Measurements from ENCODE around the gene EVPL.
"Not testable (repeated sequence)": the region's sequence is repeated elsewhere in the genome, so short reads cannot be mapped to it uniquely, and the experiment has no call there.

Gene EVPL

DNA sequence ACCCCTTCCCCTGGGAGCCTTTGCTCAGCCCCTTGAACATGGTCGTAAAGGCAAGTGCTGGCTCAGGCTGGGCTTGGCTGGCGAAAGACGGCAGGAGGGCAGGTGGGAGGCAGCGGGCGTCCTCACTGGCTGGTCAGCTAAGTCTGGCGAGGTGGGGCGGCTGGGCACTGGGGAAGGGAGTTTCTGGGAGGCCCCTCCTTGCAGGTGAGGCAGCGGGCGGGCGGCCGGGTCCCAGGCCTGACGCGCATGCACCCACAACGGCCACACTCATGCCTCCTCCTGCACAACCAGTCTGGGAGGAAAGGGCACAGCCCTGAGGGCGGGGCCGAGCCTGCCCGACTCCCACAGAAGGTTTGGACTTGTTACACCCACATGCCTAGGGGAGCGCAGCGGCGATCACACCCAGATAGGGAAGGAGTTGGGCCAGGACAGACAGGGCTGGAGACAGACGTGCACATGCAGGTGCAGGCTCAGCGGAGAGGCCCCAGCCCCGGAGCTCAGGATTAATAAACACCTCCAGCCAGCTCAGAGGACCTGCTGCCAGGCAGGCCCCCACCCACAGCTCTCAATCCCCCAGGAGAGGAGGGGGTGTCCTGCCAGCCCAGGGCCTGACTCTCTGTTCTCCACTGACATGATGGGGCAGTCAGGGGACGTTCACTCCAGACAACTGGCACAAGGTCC, at the start of gene EVPL:
EVPL (minus strand) TSS at position 148 of the 681 bp plus-strand sequence; CDS start at position 40, 108 bp downstream.
- DNase-seq = no peak

GRCh38 chr17:76076146-76076764, 49.1 kb upstream of the EVPL start:
- no peak for DNase-seq

DNA sequence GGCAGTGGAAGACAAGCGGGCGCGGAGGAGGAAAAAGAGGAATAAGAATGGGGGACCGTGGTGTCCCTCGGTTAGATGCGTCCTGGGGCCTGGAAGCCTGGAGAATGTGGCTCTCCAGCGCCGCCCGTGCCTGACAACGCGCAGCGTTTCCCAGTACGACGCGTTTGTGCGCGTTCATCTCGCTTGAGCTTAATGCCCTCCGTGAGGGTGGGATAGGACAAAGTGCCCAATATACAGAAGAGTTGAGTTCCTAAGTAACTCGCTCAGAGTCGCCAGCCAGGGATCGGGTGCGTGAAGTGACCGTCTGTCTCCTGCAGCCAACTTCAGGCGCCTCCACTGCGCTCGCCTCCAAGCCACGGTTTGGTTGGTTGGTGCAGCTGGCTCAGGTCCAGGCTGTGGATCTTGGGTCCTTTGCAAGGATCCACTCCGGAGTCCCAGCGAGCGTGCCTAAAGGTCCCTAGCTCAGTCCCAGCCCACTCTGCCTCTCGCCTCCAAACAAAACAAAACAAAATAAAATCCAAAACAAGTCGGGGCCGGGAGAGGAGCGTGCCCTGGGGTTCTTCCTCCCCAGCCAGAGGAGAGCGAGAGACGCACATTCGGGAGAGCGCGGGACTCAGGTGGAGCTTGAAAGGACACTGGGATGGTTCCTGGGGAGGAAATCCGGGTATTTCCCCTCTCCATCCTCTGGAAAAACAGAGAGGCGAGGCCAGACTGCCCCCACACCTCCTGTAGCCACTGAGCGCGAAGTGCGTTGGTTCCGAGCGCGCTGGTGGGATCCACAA, 48.4 kb upstream of the EVPL start:
- DNase-seq = no peak

DNA sequence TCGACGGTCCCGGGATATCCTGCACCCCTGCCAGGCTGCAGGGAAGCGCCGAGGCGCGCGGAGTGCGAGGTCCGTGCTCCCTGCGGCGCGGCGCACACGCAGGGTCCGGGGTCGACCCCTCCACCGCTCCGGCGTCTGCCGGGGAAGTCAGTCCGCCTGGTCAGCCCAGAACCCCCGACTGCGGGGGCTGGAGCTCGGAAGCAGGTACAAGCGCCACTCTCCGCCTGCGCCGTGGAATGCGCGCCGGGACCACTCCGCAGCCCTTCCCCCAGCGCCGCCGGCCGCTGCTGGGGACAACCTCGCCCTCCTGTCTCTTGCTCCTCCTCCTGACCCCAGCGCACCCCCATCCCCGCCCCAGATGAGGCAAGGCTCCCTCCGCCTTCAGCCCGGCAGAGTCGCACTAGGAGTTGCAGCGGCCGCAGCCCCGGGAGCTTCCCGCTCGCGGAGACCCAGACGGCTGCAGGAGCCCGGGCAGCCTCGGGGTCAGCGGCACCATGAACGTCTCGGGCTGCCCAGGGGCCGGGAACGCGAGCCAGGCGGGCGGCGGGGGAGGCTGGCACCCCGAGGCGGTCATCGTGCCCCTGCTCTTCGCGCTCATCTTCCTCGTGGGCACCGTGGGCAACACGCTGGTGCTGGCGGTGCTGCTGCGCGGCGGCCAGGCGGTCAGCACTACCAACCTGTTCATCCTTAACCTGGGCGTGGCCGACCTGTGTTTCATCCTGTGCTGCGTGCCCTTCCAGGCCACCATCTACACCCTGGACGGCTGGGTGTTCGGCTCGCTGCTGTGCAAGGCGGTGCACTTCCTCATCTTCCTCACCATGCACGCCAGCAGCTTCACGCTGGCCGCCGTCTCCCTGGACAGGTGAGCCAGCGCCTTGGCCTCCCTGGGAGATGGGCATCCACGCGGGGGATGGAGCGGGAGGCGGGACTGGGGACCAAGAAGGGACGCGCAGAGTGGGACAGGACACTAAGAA, 47.6 kb upstream of the EVPL start, which contains the start of gene GALR2:
GALR2 (plus strand) TSS at position 392 of the 974 bp plus-strand sequence; CDS start at position 495, 103 bp downstream.
- DNase-seq = no peak

DNA sequence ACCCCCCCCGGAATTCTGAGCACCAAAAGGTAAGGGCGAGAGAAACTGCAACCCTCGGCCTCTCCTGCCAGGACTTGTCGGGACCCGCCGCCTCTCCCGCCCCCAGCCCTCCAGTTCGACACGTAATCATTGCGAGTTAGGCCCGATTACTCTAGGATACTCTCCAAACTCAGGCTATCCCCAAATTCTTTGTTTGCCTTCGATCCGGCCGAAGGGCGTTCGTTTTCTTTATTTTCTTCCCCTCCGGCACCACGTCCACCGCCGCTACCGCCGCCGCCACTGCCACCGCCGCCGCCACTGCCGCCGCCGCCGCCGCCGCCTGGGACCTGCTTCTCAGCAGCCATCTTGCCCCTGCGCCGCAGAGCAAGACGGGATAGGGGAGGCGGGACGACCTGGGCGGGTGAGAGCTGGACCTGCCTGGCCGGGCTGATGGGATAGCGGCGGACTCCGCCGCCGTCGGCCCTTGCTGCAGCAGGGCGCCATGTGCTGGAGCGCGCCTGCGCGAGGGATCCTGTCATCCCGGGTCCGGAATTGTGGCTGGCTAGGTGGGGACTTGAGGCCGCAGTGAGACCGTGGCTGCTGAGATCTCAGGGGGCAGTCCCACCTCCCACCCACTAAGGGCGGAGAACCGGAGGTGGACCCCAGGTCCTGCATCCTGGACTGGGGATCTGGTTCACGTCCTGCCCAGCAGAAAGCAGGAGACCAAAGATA, 45.2 kb upstream of the EVPL start, which contains the start of gene SRP68:
SRP68 (minus strand) TSS at position 370 of the 711 bp plus-strand sequence; CDS start at position 344, 26 bp downstream.
- DNase-seq = peak; percentile 93

- peak; percentile 62 for DNase-seq
These were observed 44.5 kb upstream of the EVPL start for GRCh38 chr17:76071531-76072147.

DNA sequence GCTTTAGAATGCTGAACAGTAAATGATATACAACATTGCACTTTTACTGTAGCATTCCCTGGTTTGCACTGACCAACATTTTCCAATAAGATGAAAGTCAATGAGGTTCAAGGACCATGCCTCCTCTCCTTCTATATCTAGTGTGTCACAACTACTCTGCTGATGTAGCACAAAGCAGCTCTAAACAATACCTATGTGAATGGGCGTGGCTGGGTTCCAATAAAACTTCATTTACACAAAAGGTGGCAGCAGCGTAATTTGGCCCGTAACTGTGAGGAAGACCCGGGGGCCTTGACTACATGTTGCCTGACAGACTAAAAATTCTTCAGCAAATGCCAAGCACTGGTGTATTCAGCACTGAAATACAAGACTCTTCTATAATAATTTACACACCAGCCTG, 38.7 kb upstream of the EVPL start:
- DNase-seq = no peak

- DNase-seq = peak; percentile 65
These were observed 36.9 kb upstream of the EVPL start for GRCh38 chr17:76063875-76064546.

- DNase-seq = not testable (repeated sequence)
These were observed 31.2 kb upstream of the EVPL start for GRCh38 chr17:76058264-76058663.

- DNase-seq = no peak
These were observed 29.8 kb upstream of the EVPL start for GRCh38 chr17:76056882-76057281.

- no peak for DNase-seq
These were observed 27.0 kb upstream of the EVPL start for GRCh38 chr17:76054112-76054476.

- no peak for DNase-seq
These were observed 26.4 kb upstream of the EVPL start for GRCh38 chr17:76053246-76054111.

- DNase-seq = no peak
These were observed 24.5 kb upstream of the EVPL start for GRCh38 chr17:76051561-76051960.

GRCh38 chr17:76050538-76051467, 23.7 kb upstream of the EVPL start:
- no peak for DNase-seq

DNA sequence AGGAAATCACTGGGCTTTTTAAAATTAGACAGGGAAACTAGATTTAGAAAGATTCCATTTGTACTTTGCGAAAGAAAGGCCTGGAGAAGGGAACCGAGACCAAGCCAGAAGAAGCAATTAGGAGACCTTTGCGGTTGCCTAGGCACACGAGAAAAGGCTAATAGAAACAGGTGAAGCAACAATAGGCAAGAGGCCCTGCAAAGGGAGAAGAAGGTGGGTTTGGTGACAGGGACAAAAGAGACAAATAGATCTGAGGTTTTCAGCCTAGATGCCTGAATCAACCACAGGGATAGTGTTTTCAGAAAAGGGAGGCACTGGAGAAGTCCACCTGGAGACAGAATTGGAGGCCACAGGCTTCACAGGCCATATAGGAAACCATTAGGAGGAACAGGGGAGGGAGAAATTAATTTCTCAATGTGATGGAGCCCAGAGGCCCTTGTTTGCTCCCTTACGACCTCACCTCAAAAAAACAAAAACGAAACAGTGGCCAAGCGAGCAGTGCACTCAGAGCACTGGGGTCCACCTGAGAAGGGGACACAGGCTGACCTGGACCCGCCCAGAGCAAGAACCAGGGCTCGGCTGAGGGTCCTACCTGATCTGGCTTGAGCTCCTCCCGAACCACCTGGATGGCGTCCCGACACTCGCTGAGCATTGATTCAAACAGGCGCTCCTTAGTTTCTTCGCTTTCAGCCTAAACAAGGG, 22.9 kb upstream of the EVPL start:
- no peak for DNase-seq

DNA sequence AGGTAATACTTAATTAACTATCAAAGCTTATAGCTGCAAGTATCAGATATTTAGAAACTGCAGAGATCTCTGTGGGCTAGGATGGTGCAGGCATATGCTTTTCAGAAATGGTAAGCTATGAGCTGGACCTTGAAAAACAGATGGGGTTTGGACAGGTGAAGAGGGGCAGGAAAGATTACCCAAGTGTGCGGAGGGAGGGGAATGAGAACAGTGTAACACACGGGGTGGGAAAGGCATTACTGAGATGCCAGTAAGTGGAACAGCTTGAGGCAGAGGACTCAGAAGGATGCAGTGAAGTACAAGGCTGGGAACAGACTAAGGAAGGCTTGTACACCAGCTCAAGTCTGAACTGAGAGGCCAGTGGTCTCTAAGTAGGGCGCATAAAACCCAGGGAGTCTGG, 22.1 kb upstream of the EVPL start:
- DNase-seq = no peak

- DNase-seq = no peak
These were observed 21.6 kb upstream of the EVPL start for GRCh38 chr17:76048711-76049110.

Data from activated CD4-positive, alpha-beta T cell treated with anti-CD3 and anti-CD28 coated beads, Interleukin-10, Interleukin-2, amounts not matched to agents 100 ng/mL and 50 ng/mL, durations not matched to agents 16 hours and 8 hours (primary cell).